ENCODE data around the gene SIGLECL1. TPM values are rescaled to one million over a fixed set of nuclear protein-coding genes. Genes with fewer than 3 reads are reported as not detected.
A peak's percentile ranks its signal among the peaks of the same experiment; 100 is the strongest.

Gene SIGLECL1
- polyA plus RNA-seq, 12 donors: not detected

DNA sequence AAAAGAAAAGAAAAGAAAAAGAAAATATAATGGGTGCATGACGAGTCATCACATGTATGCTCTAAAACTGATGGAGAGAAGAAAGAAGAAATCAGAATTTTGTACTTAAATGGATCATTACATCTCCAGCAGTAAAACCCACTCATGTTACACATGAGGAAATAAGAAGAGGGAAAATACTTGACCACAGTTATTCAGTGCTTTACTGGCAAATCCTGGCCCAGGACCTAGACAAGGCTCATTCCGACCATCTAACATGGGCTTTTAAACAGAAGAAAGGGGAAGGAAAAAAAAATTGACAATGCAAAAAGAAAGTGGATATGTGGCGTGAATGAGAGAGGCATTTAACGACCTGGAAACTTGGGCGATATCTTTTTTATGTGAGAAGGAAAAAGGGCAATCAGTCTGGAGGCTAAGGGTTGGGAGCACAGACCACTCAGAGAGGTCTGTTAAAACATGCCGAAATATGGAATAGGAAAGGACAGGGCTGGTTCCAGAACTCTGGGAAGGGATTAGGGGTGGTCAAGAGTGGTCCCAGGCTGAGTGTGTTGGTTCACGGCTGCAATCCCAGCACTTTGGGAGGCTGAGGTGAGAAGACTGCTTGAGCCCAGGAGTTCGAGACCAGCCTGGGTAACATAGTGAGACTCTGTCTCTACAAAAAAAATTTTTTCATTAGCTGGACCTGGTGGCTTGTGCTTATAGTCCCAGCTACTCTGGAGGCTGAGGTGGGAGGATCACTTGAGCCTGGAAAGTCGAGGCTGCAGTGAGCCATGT, 1.6 kb downstream of the SIGLECL1 start:
- DNase-seq: no peak

DNA sequence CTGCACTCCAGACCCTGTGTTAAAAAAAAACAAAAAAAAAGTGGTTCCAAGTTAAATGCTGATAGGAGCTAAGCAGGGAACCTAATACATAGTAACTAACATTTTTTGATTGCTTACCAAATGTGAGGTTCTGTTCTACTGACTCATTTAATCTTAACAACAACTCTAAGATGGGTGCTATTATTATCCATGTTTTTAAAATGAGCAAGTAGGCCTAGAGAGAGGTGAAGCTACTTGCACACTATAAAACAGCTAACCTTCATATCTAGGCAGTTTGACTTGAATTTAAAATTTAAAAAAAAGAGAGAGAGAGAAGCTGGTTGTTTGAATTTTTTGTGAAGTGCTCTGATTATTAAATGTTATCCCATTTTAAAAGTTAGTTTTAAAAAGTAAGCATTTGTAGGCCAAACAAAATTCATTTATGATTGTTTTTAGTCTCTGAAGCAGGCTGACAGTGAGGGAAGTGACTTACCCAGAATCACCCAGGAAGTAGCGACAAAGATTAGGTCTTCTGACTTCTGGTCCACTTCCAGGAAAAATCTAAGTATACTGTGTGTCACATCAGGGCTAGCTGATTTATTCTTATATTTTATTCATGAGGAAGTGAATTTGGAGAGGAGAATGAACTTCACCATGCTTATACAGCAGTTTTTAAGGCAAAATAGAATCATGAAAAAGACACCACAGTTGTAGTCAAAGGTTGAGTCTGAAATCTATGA, 2.4 kb downstream of the SIGLECL1 start:
- DNase-seq: no peak

DNA sequence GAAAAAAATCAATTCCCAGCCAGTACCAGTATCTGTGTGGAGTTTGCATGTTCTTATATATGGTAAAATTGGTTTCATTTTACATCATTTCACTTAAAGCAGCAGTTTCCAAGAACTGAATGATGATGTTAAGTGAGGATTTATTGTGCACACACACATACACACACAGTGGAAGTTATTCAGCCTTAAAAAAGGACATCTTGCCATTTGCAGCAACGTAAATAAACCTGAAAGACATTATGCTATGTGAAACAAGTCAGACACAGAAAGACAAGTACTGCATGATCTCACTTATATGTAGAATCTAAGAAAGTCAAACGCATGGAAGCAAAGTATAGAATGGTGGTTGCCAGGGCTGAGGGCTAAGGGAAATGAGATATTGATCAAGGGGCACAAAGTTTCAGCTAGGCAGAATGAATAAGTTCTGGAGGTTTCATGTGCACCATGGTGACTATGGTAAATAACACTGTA, 5.3 kb downstream of the SIGLECL1 start:
- no peak for DNase-seq

DNA sequence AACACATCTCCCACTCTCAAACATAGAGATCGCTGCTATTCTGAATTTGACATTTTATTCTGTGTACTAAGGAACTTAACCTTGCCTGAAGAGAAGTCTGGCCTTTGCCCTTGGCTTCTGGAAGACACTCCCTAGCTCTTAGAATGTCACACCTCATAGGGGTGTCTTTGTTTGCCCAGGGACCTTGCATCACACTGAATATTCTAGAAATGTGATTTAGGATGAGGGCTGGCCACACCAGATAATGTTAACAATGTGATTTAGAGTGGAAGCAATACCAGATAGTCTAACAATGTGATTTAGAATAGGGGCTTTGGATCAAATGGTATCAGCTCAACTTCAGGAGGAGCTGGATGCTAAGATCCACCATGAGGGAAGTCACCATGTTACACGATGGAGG, 6.6 kb downstream of the SIGLECL1 start:
- no peak for DNase-seq

DNA sequence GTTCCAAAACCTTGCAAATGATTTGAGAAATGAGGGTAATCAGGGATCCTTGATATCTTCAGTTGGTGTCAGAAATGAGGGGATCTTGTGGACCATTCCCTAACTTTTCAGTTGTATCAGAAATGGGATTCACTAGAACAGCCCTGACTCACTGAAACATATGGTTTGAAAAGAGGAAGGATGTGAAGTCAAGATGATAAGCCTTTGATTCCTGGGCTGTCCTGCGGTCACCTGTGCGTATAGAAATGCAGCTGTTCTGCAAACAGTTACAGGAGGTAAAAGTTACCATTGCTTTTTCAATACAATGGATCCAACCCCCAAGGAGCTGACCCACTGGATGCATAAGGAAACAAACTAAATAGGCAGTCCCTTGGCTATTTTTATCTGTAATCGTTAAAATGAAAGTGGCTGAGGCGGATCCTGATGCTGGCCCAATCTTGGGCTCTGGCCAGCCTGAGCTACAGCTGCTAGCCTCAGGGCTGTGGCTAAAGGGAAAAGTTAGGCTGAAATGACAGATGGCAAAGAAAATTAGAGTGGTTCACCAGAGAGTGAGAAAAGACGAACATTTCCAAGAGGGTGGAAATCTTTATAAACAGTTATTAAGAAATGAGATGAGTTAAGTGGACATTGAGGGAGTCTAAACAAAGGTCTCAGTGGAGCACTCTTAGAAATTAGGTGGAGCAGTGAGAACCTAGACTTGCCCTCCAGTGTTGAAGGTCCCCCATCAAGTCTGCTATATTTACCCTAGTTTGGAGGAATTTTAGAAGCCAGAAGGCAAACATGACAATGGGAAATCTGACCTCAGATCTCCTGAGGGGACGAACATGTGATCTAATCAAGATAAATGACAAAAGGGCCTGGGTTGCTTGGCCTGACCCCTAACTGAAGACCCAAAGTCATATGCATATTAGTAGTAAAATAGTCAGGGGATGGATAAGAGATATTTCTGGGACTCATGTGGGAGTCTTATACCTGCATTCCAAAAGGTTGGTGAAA, 7.6 kb downstream of the SIGLECL1 start:
- no peak for DNase-seq

DNA sequence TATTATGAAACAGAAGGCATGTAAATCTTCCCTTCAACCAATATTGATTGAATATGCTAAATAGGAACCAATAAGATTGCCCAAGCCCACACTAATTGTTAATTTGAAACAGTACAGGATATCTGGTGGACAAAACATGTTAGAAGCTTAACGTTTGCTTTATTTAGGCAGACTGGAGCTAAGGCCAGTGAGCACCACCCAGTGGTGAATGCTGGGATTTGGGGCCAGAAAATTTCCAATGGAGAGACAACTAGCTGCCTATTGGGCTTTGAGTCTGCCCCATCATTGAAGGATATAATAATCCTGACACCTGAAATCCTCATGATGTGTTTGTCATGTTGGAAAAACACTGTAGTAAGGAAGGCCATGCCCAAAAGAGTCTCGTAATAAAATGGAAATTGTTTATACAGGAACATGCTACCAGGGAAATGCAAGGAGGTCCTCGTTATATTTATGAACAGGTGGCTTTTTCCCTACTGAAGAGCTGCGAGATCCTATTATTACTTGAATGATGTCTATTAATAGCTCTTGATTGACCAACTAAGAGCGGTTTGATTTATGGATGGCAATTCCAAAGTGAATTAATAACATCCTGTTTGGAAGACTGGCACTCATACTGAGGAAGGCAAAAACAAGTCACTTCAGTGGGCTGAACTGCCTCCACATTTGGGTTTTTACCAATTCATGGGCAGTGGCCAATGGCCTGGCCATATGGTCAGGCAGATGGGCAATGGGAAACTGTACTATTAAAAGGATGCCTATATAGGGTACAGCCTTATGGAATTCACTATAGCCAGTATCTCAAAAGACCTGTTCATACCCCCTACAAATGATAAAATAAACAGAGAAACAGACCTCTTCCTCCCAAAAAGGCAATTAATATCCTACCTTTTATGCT, 8.7 kb downstream of the SIGLECL1 start:
- DNase-seq: peak; percentile 35

DNA sequence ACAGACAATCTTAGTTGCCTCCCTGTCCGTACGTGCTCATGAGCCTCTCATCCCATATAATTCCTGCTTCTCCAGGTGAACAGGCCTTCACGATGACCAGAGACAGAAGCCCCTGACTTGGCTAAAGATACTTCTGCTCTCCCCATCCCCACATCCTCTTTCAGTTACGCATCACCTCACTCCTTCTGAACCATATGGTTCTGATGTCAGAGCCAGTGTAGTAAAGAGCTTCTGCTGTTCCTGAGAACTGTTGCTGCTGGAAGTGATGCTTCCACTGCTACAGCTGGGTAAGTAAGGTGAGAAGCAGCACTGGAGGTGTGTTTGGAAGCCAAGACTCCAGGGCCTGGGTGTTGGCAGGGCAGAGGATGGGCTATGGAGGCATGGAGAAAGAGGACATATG, 12.9 kb downstream of the SIGLECL1 start:
- DNase-seq: no peak

DNA sequence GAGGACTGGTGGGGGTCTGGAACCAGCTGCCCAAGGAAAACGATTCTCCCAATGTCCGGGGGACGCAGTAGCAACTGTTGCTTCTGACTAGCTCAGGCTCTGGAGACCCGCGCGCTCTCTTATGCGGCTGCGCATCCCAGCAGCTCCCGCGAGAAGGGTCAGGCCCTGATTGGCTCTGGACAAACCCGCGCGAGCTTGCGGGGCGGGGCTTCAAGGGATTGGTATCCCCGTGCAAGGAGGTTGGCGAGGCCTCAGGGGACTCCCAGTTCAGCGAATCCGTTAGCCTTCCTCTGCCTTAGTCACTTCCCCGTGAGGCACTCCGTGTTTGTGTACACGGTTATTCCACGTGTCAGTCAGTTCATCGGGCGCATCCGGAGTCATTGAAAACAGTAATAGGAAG, 20.2 kb downstream of the SIGLECL1 start:
- no peak for DNase-seq

DNA sequence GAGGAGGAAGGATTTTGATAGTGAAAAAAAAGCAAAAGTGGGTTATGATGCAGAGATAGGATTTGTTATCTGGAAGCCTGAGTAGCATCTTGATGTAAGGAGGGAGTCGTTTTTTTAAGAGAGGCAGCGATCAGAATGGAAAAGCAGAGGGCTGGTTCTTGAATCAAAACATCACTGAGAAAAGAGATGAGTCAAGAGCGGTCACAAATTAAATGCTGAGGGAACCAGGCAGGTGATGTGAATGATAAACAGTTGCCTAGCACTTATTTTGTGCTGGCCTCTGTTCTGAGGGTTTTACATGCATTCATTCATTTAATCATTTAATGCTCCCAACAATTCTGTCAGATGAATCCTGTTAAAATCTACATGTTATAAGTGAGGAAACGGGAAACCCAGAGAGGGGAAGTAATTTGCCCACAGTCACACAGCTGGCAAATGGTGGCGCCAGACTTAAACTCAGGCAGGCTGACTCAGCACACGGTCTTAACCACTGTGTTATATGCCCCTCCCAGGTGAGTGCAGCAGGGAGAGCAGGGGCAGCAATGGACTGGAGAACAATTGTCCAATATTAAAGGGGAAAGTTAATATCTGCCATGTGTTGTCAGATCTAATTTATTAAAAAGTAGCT, 21.4 kb downstream of the SIGLECL1 start:
- no peak for DNase-seq

DNA sequence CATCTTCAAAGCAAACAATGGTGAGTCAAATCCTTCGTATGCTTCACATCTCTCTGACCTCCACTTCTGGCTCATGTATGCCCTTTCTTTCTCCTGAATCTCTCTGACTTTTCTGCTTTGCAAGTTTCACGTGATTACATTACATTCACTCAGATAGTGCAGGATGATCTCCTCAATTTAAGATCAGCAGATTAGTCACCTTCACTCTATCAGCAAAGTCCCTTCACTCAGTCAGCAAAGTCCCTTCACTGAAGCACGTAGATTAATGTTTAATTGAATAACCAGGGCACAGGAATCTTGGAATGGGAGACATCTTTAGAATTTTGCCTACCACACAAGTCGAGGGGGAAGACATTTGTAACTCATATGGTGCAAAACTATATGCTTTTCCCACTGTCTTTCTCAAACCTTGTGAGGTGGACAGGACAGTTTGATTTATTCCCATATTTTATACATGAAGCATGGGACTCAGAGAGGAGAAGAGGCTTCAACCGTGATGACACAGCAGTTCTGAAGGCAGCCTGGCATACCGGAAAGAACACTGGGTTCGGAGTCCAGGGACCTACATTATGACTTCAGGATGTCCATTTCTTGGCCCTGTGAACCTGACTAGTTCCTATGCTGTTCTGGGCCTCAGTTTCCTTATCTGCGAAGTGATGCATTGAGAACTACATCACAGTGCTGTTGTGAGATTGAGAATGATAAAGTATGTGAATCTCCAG, 23.3 kb downstream of the SIGLECL1 start:
- DNase-seq: no peak

DNA sequence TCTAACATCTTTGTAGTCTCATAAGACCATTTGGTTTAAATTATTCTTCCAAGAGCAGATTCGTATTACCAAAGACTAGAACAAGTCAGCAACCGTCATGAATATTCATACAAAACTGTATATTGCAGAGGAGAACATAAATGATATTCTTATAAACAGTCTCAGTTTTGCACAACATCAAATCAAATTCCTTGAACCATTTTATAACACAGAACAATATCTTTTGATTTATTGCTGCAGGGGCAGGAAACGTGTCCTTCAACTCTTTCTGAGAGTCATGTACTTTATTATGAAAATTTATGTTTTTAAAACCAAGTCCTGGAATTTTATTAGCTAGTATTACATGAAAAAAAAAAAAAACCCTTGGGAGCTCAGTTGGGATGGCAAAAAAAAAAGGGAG, 26.2 kb downstream of the SIGLECL1 start:
- no peak for DNase-seq

DNA sequence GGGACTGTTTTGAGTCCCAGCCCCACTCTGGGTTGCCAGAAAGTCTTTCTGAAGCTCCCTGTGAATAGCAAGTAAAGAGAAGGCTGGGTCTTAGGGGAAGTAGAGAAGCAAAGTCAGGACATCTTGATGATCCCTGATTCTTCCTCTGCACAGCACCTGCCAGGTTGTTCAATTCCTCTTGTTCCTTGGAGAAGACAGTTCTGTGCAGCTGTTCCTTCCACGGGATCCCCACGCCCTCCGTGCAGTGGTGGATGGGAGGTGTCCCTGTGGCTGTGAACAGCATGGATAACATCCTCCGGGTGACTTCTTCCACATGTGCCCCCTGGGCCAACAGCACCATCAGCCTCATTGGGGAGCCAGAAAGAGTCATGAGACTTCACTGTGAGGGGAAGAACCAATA, 31.5 kb downstream of the SIGLECL1 start:
- DNase-seq: no peak

DNA sequence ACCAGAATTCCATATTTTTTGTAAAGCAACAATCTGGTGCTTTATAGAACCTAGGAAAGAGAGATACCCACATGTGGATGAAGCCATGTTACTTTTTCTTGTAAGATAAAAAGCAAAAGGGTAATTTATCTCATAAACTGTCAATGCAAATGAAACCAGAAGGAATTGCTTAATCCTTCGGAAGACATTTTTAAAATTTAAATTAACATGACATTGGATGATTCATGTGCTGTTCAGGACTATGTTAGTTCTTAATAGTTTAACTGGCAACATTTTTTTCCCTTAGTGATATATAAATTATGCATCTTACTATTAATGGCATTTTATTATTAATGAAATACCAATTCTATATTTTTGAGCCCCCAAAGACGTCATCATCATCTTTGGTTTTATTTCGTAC, 34.8 kb downstream of the SIGLECL1 start:
- DNase-seq: no peak

DNA sequence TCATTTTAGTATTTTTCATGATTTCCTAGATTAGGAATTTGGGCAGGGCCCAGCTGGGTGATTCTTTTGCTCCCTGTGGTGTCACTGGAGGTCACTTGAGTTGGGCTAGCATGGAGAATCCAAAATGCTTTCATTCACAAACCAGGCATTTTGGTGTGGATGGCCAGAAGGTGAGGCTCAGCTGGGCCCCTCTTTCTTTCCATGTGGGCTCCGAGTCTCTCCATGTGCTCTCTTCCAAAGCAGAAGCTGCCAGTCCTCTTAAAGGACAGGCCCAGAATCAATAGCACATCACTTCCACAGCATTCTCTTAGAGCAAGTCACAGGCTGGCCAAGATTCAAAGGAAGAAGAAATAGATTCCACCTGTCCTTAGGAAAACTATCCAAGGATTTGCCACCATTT, 38.8 kb downstream of the SIGLECL1 start:
- DNase-seq: no peak

DNA sequence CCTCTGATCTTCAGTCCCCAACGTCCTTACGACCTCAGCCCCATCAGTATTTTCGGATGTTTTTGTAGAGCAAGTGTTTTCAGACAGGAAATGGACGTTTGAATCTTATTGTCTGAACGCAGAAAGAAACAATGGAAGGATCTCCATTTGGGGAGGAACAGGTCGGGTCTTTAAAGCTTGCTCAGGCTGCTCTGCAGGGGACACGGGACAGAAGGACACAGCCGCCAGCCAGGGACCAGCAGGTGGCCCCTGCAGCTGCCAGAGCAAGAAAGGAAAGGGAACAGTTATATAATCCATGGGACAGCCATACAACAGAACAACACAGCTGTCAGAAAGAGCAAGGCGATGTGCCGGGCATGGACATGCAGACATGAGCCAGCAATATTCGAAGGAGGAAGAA, 42.1 kb downstream of the SIGLECL1 start:
- DNase-seq: no peak

DNA sequence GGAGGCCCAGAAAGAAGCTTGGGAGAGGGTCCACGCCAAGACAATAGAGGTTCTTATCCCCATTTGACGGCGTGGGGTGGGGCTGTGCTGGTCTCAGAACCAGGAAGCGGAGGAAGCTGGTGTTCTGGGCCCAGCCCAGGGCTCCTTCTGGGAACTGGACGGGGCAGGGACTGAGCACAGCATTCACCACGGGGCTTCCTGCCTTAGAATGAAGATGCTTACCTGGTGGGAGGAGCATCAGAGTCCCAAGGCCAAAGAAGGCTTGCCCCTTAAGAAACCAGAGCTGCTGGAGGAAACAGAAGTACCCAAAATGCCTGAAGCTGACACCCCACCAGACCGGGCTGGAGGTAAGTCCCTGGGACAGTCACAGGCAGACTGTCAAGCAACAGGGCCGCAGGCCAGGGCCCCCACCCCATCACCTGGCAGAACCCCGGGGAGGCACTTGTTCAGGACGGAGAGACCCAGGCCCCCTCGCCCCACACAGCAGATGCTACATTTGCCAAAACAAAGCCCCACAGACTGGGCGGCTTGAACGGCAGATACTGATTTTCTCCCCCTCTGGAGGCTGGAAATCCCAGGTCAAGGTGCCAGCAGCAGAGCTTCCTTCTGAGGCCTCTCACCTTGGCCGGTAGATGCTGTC, 42.8 kb downstream of the SIGLECL1 start:
- no peak for DNase-seq

DNA sequence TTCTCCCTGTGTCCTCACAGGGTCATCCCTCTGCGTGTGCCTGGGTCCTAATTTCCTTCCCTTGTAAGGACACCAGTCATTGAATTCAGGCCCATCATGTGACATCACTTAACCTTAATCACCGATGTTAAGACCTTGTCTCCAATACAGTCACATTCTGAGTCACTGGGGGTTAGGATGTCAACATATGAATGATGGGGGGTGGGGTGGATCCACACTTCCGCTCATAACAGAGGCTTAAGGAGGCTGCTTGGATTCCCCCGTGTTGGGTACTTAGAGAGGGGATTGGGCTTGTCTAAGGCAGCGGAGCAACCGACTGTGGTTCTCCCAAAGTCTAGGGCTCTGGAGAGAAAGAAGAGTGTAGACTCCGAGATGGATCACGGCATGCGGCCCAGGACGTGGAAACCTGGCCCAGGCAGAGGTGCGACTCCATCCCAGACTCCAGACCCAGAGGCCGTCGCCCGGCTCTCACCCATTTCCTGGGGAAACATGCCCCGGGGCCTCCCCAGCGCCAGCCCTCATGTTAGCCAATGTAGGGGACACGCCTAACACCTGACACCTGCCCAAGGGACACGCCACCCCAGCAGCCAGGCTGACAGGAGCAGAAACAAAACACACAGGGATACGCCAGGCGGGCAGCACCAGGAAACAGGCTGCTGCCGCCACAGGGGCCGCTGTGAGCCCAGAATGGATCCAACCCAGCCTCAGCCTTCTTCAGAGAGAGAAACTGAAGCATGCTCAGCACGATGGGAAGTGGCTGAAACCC, 43.5 kb downstream of the SIGLECL1 start:
- no peak for DNase-seq

DNA sequence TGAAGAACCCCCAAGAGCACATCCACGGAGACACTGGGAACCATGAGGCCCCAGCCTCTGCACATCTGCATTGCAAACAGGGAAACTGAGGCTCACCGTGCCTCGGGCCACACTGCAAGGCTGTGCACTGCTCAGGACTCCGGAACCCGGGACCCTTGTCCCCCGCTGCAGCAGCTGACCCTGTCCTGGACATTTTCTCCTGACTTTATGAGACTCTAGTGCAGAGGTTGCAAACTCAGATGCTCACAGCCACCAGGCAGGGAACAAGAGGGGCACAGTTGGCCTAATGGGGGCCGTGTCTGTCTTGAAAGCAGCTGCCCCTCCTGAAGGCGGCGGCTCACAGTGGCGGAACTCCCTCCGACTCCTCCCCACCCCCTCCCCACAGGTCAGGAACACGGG, 44.1 kb downstream of the SIGLECL1 start:
- DNase-seq: no peak

Data from muscle of arm (tissue), 12 donors.